SK-N-SH treated with all-trans-retinoic acid at 6 μM for 48 hours (cell line): Measurements from ENCODE around the gene TMEM135.

Experiments
- ATAC-seq: fragments of 200-7000 bp; cut with Tn5 transposase; 3 replicates; pipeline ENCODE4 v1.9.1; 2020; ENCODE audit warnings: mild to moderate bottlenecking, moderate library complexity
- ARNTL ChIP-seq: fragments of 450-650 bp; formaldehyde crosslinking; IDR thresholded peaks from 2 replicates; pipeline ENCODE4 v1.5.0; 2020; ENCODE audit warnings: low read depth, mild to moderate bottlenecking, moderate library complexity, borderline replicate concordance
- BACH2 ChIP-seq: fragments of 250-450 bp; sonication (Bioruptor Pico); IDR thresholded peaks from 2 replicates; pipeline ENCODE4 v1.9.0; 2021; ENCODE audit warnings: mild to moderate bottlenecking, borderline replicate concordance
- CSDC2 ChIP-seq: fragments of 250-450 bp; sonication (Bioruptor Pico); IDR thresholded peaks from 2 replicates; pipeline ENCODE4 v1.5.0; 2020; ENCODE audit warnings: mild to moderate bottlenecking, moderate library complexity
- ESRRG ChIP-seq: fragments of 250-450 bp; sonication (Bioruptor Pico); IDR thresholded peaks from 2 replicates; pipeline ENCODE4 v1.6.1; 2021; ENCODE audit warnings: mild to moderate bottlenecking
- GLIS3 ChIP-seq: fragments of 250-450 bp; sonication (Bioruptor Pico); IDR thresholded peaks from 2 replicates; pipeline ENCODE4 v1.5.0; 2020; ENCODE audit warnings: mild to moderate bottlenecking, moderate library complexity
- ISL1 ChIP-seq: fragments of 250-450 bp; sonication (Bioruptor Pico); IDR thresholded peaks from 2 replicates; pipeline ENCODE4 v2.1.2; 2022; ENCODE audit warnings: mild to moderate bottlenecking, moderate library complexity
- OSR1 ChIP-seq: fragments of 250-450 bp; sonication (Bioruptor Pico); IDR thresholded peaks from 2 replicates; pipeline ENCODE4 v1.8.0; 2022; ENCODE audit warnings: moderate library complexity, mild to moderate bottlenecking, inconsistent platforms
- PATZ1 ChIP-seq: fragments of 250-450 bp; sonication (Bioruptor Pico); IDR thresholded peaks from 2 replicates; pipeline ENCODE4 v1.8.0; 2020; ENCODE audit warnings: mild to moderate bottlenecking, moderate library complexity, borderline replicate concordance
- POU6F1 ChIP-seq: fragments of 250-450 bp; sonication (Bioruptor Pico); IDR thresholded peaks from 2 replicates; pipeline ENCODE4 v1.8.0; 2021; ENCODE audit warnings: low read depth, mild to moderate bottlenecking, moderate library complexity, borderline replicate concordance
- PPARA ChIP-seq: fragments of 250-450 bp; sonication (Bioruptor Pico); IDR thresholded peaks from 2 replicates; pipeline ENCODE4 v1.5.0; 2020; ENCODE audit warnings: mild to moderate bottlenecking, borderline replicate concordance
- RARB ChIP-seq: fragments of 250-450 bp; sonication (Bioruptor Pico); IDR thresholded peaks from 2 replicates; pipeline ENCODE4 v1.8.0; 2021; ENCODE audit warnings: mild to moderate bottlenecking, moderate library complexity
- SNAI2 ChIP-seq: fragments of 250-450 bp; sonication (Bioruptor Pico); IDR thresholded peaks from 2 replicates; pipeline ENCODE4 v1.5.0; 2020; ENCODE audit warnings: mild to moderate bottlenecking, moderate library complexity
- TCF4 ChIP-seq: fragments of 250-450 bp; sonication (Bioruptor Pico); IDR thresholded peaks from 2 replicates; pipeline ENCODE4 v1.8.0; 2021; ENCODE audit warnings: mild to moderate bottlenecking, moderate library complexity, borderline replicate concordance
- TOX ChIP-seq: fragments of 250-450 bp; sonication (Bioruptor Pico); IDR thresholded peaks from 2 replicates; pipeline ENCODE4 v1.8.0; 2021; ENCODE audit warnings: mild to moderate bottlenecking, moderate library complexity, borderline replicate concordance
- ZC3H10 ChIP-seq: fragments of 250-450 bp; sonication (Bioruptor Pico); IDR thresholded peaks from 2 replicates; pipeline ENCODE4 v1.5.1; 2021; ENCODE audit warnings: mild to moderate bottlenecking, moderate library complexity
- ZFP3 ChIP-seq: fragments of 250-450 bp; sonication (Bioruptor Pico); IDR thresholded peaks from 2 replicates; pipeline ENCODE4 v1.5.0; 2020; ENCODE audit warnings: mild to moderate bottlenecking, moderate library complexity
- ZFP30 ChIP-seq: fragments of 450-650 bp; formaldehyde crosslinking; IDR thresholded peaks from 2 replicates; pipeline ENCODE4 v1.5.0; 2022; ENCODE audit warnings: mild to moderate bottlenecking, moderate library complexity
- ZNF565 ChIP-seq: fragments of 450-650 bp; formaldehyde crosslinking; conservative IDR thresholded peaks from 2 replicates; pipeline ENCODE4 v1.5.0; 2020; ENCODE audit warnings: low read depth, mild to moderate bottlenecking, moderate library complexity
- ZNF70 ChIP-seq: fragments of 450-650 bp; formaldehyde crosslinking; IDR thresholded peaks from 2 replicates; pipeline ENCODE4 v1.5.0; 2020; ENCODE audit warnings: mild to moderate bottlenecking, moderate library complexity
- ZNF8 ChIP-seq: fragments of 450-650 bp; formaldehyde crosslinking; IDR thresholded peaks from 2 replicates; pipeline ENCODE4 v1.5.0; 2020; ENCODE audit warnings: mild to moderate bottlenecking, moderate library complexity
- TF ChIP-seq, protein P1 (sequence below): fragments of 250-450 bp; sonication (Bioruptor Pico); IDR thresholded peaks from 2 replicates; pipeline ENCODE4 v1.5.1; 2020; ENCODE audit warnings: low read depth, mild to moderate bottlenecking, moderate library complexity
- TF ChIP-seq, protein P2 (sequence below): fragments of 250-450 bp; sonication (Bioruptor Pico); IDR thresholded peaks from 2 replicates; pipeline ENCODE4 v1.5.0; 2020; ENCODE audit warnings: mild to moderate bottlenecking, moderate library complexity
- TF ChIP-seq, protein P3 (sequence below): fragments of 250-450 bp; sonication (Bioruptor Pico); IDR thresholded peaks from 2 replicates; pipeline ENCODE4 v1.5.1; 2021; ENCODE audit warnings: mild to moderate bottlenecking, moderate library complexity

The TMEM135 gene

DNA sequence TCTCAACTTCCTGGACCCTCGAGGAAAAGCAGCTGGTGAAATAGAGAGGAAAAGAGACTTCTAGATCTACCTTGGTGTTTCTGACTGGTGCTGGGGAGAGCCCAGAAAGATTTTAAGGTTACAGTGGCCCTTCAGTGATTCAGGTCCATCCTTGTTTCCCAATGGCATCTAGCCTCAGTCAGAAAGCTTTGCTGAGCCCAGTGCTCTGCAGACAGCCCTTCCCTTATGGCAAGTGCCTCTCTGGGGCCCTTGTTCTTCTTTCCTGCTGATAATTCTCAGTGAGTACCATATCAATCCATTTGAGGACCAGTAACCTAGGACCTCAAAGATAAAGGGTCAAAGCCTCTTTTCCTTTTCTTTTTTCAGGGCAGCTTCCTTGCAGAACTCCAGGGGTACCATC lies 25.1 kb upstream of the TMEM135 start (continued):
- TF ChIP-seq, protein P1, sequence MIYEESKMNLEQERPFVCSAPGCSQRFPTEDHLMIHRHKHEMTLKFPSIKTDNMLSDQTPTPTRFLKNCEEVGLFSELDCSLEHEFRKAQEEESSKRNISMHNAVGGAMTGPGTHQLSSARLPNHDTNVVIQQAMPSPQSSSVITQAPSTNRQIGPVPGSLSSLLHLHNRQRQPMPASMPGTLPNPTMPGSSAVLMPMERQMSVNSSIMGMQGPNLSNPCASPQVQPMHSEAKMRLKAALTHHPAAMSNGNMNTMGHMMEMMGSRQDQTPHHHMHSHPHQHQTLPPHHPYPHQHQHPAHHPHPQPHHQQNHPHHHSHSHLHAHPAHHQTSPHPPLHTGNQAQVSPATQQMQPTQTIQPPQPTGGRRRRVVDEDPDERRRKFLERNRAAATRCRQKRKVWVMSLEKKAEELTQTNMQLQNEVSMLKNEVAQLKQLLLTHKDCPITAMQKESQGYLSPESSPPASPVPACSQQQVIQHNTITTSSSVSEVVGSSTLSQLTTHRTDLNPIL, result no peak
- TF ChIP-seq ESRRG (CRISPR knock-in tag), result no peak
- TF ChIP-seq, all 23 proteins: peak for 0

DNA sequence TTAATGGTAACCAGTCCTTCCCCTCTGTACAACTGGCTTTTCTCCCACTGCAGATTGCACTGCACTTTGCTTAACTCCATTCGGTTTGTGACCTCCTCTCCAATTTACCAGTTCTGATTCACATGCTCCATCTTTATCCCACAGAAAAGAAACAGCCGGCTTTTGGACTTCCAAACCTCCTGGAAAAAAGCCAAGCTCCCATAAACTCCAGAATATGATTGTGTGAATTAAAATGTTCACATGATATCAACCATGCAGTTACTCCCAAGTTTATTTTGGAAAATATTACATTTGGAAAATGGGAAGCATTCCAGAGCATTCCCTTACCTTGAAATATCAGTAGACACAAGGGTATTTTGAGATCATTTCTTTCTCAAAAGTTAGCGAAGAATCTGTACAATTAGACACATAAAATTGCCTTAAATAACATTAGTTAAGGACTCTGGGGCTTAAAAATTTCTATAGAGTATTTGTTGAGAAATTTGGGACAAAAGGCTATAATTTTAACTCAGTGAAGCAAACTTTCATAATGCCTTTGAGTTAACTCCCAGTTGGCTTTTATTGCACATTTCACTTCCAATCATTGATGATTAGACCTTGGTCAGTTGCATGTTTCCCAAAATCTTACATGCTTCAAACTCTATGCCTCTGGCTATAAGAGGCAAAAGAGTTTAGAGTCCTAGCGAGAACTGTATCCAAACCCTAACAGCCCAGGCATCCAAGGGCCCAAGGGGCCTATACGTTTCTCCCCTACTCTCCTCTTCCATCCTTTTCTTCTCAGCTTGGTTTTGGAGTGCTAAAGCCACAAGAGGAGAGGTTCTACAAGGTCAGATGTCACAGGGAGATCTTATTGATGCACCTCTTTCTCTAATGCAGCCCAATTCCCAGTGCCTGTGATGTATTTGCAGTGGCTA lies 23.6 kb upstream of the TMEM135 start:
- no peak for ATAC-seq
- TF ChIP-seq ZC3H10 (CRISPR knock-in tag), result no peak
- TF ChIP-seq POU6F1 (CRISPR knock-in tag), result no peak
- TF ChIP-seq, protein P2, sequence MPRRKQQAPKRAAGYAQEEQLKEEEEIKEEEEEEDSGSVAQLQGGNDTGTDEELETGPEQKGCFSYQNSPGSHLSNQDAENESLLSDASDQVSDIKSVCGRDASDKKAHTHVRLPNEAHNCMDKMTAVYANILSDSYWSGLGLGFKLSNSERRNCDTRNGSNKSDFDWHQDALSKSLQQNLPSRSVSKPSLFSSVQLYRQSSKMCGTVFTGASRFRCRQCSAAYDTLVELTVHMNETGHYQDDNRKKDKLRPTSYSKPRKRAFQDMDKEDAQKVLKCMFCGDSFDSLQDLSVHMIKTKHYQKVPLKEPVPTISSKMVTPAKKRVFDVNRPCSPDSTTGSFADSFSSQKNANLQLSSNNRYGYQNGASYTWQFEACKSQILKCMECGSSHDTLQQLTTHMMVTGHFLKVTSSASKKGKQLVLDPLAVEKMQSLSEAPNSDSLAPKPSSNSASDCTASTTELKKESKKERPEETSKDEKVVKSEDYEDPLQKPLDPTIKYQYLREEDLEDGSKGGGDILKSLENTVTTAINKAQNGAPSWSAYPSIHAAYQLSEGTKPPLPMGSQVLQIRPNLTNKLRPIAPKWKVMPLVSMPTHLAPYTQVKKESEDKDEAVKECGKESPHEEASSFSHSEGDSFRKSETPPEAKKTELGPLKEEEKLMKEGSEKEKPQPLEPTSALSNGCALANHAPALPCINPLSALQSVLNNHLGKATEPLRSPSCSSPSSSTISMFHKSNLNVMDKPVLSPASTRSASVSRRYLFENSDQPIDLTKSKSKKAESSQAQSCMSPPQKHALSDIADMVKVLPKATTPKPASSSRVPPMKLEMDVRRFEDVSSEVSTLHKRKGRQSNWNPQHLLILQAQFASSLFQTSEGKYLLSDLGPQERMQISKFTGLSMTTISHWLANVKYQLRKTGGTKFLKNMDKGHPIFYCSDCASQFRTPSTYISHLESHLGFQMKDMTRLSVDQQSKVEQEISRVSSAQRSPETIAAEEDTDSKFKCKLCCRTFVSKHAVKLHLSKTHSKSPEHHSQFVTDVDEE, result no peak
- TF ChIP-seq ZFP30 (CRISPR knock-in tag), result no peak
- no peak for TF ChIP-seq TCF4 (CRISPR knock-in tag)
- no peak for TF ChIP-seq RARB (CRISPR knock-in tag)
- TF ChIP-seq CSDC2 (CRISPR knock-in tag), result no peak
- no peak for TF ChIP-seq ESRRG (CRISPR knock-in tag)
- TF ChIP-seq TOX (CRISPR knock-in tag), result no peak
- no peak for TF ChIP-seq ZNF565 (CRISPR knock-in tag)
- TF ChIP-seq PPARA (CRISPR knock-in tag), result no peak
- no peak for TF ChIP-seq BACH2 (CRISPR knock-in tag)
- TF ChIP-seq ARNTL, result no peak
- TF ChIP-seq ISL1, result no peak
- TF ChIP-seq ZFP3 (CRISPR knock-in tag), result no peak
- TF ChIP-seq OSR1 (CRISPR knock-in tag), result no peak
- no peak for TF ChIP-seq SNAI2 (CRISPR knock-in tag)
- no peak for TF ChIP-seq GLIS3
- no peak for TF ChIP-seq ZNF70 (CRISPR knock-in tag)
- TF ChIP-seq, all 23 proteins: peak for 0

DNA sequence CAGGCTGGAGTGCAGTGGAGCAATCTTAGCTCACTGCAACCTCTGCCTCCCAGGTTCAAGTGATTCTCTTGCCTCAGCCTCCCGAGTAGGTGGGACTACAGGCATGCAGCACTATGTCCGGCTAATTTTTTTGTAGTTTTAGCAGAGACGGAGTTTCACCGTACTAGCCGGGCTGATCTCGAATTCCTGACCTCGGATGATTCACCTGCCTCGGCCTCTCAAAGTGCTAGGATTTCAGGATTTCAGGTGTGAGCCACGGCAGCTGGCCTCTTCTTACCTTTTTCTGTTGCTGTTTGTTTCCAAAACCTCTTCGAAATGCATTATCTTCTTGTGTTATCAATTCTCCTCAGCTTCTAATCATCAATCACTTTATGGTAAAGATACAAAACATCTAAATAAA lies 22.1 kb upstream of the TMEM135 start:
- ATAC-seq, result no peak
- TF ChIP-seq, protein P3, sequence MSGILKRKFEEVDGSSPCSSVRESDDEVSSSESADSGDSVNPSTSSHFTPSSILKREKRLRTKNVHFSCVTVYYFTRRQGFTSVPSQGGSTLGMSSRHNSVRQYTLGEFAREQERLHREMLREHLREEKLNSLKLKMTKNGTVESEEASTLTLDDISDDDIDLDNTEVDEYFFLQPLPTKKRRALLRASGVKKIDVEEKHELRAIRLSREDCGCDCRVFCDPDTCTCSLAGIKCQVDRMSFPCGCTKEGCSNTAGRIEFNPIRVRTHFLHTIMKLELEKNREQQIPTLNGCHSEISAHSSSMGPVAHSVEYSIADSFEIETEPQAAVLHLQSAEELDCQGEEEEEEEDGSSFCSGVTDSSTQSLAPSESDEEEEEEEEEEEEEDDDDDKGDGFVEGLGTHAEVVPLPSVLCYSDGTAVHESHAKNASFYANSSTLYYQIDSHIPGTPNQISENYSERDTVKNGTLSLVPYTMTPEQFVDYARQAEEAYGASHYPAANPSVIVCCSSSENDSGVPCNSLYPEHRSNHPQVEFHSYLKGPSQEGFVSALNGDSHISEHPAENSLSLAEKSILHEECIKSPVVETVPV (CRISPR knock-in tag), result no peak
- TF ChIP-seq, protein P2, result no peak
- TF ChIP-seq TCF4 (CRISPR knock-in tag) (no peak), OSR1 (CRISPR knock-in tag) (no peak), CSDC2 (CRISPR knock-in tag) (no peak), SNAI2 (CRISPR knock-in tag) (no peak), BACH2 (CRISPR knock-in tag) (no peak), RARB (CRISPR knock-in tag) (no peak), ZC3H10 (CRISPR knock-in tag) (no peak), ZNF8 (no peak), ESRRG (CRISPR knock-in tag) (no peak), PATZ1 (CRISPR knock-in tag) (no peak), ZFP3 (CRISPR knock-in tag) (no peak), ZNF70 (CRISPR knock-in tag) (no peak), ZNF565 (CRISPR knock-in tag) (no peak), POU6F1 (CRISPR knock-in tag) (no peak), ARNTL (no peak)
